ENCODE data around the gene RIN2.
A peak's percentile ranks its signal among the peaks of the same experiment; 100 is the strongest.

Gene RIN2

DNA sequence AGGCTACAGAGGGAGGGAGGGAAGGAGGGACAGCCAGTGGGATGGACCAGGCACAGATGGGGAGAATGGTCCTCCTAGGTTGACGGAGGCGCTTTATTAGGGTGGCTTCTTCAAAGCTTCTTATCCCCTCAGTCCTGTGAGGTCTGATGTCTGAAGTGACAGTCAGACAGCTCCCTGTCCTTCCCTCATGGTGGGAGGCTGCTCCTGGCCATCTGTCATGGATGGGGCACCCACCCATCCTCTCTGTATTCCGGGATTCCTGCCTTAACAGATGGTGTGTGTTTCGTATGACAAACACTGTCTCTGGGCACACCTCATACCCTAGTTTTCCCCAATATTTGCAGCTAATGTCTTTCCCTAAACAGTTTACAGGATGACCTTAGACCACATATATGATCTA, 7.9 kb downstream of the RIN2 start:
- DNase-seq: no peak

DNA sequence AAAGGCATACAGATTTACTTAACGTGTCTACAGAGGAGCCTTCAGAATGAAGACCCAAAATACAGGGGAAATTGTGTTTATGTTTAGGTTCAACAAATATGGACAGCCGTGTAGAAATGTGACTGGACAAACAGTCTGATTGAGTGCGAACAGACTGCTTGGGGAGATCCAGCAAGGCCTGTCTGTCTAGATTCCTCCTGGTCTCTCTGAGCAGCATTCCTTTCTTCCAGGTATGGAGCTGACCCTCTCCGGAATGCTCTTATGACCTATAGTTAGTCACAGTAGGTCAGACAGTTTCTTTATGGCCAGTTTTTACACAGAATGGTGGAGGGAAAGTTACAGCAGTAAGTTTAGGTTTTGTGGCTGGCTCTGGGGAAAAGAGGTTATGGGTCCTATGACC, 9.0 kb downstream of the RIN2 start:
- no peak for DNase-seq

DNA sequence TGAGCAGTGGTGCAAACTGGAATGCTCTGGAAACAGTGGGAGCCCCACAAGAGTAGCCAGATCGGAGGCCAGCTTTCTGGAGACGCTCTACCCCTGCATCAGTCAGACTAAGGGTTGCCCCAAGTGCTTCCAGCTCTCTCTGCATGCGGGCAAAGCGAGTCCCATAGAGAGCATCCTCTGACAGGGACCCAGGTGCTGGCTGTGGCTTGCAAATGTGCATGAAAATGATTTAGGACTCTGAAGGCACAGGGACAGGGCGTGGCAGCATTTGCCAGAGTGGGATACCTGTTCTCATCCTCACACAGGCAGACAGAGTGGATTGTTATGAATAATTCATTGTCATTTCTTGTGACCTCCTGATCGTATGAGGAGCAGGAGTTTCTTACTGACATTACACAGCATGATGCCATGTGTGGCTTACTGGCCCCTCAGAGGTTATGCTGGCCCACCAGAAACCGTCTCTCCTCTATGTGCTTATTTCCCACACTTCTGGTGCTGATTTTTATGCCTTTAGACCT, 10.3 kb downstream of the RIN2 start:
- DNase-seq: no peak

DNA sequence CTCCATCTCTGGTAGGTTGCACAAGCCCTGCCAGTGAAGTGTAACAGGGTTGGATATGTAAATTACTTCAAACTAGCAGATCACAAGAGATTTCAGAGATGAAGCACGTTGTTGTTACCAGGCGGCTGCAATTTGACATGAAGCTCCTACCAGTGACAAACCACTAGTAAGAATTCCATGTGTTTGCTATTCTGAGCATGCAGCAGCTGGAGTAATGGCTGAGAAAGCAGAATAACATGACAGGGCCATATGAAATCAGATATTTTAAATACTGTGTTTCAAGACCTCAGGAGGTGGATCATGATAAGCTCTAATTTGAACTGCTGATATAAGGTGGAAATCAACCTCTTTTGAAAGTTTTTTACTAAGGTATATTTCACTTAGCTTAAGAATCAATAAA, 11.4 kb downstream of the RIN2 start:
- no peak for DNase-seq

DNA sequence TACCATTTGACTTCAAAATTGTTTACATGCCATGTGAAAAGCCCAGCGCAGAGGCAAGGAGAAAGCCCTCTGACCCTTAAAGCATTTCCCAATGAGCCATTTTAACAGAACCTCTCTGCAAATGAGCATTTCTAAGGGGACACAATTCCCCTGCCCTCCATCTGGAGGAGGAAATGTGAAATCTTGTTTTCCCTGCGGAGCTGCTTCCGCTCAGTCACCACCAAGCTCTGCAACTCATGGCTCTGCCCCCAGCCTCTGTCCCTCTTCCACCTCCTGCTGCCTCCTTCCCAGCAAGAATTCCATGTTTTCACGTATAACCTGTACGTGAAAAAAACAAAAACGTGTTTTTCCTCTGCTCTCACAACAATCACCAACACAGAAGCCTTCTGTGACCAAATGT, 12.3 kb downstream of the RIN2 start:
- no peak for DNase-seq

DNA sequence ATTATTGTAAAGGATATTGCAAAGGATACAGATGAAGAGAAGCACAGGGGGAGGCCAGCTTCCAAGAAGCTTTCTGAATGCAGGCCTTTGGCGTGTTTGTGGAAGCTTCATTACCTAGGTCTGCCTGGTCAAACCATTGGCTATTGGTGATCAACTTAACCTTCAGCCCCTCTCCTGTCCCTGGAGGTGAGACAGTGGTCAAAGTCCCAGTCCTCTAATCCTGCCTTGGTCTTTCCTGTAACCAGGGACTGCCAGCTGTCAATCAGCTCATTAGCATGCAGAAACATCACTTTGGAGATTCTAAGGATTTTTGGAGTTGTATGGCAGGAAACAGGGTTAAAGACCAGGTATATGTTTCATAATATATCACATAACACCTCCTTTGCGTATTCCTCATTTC, 13.0 kb downstream of the RIN2 start:
- no peak for DNase-seq

DNA sequence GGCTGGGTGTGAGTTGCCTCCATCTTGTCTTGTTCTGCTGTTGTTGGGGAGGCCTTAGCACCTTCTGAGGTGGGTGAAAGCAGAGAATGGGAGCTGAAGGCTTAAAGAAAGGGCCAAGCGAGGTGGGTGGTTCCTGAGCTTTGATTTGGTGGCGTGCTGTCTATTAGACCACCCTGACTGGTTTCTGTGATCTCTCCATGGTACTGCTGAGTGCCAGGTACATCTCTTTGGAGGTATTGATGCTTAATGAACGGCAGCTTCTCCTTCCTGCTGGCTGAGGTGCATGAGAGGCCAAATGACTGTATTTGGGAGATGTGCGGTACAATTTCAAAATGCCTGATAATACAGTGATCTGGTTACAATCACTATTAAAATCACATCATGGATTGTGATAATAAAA, 15.4 kb downstream of the RIN2 start:
- no peak for DNase-seq

DNA sequence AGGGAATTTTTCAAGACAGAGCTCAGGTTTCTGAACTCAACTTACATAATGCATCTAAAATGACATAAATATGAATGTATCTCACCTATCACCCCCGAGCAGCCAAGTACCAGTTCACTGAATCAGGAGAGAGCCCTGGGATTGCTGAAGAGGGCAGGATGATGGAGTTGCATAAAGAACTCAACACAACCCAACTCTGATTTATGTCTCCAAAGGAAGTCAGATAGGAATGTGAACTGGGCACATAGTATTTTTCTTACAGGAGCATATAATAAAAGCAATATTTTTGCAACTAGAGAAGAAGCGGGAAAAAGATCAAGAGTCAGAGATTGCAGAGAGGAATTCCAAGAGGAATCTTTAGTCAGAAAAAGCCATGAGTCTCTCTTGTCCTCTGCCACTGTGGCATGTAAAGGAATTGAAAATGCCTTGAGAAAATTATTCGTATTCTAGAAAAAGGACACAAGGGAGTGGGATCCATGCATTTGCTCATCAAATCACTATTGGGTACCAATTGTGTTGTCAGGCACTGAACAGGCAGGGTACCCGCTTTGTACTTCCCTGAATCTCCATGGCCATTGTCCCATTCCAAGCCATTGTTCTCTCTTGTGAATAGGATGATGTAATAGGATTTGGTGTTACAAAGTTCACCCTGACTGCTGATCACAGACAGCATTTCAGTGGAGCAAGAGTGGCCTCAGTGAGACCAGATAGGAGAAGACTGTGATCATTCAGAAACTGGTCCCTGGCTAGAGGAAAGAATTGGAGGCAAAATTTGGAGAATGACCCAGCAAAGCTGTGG, 16.3 kb downstream of the RIN2 start:
- peak; percentile 42 for DNase-seq

DNA sequence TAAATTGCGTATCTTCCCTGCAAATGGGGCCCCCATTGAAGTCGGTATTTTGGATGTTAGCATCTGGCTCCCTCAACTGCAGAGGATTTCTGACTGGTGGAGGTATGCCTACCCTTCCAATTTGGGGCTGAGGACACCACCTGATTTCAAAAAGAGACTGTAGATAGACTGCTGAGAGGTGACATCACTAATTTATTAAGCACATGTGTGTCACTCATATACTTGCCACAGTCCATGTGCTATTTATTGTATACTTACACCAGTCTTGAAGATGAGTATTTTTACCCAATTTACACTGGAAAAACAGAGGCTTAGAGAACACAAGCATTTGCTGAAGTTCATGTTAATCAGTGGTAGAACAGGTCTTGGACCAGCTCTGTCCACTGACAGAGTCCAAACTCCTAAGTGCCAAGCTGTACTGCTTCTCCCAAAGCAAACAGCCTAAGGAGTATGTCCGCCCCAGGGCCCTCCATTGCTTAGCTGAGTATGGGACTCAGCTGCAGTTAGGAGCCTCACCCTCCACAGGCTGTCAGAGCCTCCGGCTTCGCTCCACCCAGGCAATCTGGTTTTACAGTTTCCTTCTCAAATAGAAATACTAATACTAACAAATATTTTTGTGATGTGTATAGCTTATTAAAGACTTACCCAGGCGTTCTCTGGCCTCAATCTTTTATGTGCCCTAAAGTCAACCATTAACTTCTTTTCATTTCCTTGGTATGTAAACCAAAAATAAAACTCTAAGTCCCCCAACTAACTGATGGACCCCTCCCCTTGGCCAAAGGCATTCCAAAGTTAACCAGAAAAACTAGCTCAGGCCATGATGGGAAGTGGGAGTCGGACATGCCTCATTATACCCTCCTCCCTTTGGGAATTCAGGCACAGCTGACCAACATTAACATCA, 17.5 kb downstream of the RIN2 start:
- DNase-seq: no peak

DNA sequence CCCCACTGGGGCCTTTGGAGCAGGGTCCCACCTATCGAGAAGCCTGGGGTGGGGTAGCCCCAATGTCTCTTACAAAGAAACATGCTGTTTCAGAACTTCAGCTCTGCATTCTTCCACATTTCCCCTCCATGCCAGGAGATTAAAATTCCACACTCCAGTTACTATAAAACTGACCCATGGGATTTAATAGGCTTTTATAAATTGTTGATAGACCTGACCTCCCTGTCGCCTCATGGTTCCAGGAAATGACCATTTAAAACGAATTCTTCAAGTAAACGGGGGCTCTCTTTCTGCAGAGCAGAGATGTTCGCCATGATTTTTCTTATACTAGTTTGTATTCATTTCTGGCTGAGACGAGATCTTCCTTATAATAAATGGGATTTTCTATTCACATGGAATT, 19.3 kb downstream of the RIN2 start:
- no peak for DNase-seq

DNA sequence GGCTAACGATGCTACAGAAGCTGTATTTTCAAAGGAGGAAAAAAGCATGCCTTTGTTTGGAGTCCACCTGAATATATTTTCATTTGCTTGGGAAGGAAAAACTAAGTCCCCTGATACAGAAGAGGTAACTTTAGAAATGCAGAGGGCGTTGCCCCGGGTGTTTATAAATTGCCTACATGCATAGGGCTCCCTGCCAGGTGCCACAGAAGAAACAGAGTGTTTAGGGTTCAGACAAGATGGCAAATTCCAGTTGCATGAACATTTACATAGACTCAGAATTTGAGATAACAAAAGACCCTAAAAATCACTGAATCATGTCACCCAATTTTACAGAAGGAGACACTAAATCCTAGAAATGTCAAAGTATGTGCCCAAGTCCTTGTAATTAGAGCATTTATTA, 19.9 kb downstream of the RIN2 start:
- DNase-seq: no peak

DNA sequence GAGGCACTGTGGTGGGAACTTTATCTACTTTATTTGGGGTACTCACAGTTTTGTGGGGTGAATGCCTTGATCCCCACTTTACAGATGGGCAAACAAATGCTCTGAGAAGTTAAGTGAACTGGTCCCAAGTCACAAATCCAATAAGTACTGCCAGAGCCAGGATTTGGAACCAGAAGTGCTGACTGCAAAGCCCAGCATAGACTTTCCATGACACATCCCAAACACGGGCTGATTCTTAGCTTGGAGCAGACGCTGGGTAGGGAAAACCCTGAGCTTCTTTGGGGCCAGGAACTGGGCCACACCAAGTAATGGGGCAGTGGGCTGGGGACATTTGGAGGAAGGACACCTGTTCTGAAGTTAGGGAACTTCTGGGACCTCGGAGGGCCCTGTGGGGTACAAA, 20.3 kb downstream of the RIN2 start:
- DNase-seq: no peak

DNA sequence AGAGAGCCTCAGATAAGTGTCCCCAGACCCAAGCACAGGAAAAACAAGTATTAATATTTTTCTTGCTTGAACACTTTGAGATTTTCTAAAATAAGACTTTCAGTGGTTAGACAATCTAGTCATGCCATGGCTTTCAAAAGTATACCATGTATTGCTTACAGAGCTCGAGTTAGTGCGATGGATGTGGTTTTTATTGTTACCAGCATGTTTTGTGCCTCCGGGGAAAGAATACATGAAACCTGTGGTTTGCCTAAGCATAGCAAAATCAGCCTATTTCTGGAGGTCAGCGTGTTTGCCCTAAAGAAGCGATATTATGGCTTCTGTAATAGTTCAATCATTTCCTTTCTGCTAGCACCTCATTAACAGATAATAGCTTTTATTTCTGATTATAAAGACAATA, 21.6 kb downstream of the RIN2 start:
- DNase-seq: no peak

DNA sequence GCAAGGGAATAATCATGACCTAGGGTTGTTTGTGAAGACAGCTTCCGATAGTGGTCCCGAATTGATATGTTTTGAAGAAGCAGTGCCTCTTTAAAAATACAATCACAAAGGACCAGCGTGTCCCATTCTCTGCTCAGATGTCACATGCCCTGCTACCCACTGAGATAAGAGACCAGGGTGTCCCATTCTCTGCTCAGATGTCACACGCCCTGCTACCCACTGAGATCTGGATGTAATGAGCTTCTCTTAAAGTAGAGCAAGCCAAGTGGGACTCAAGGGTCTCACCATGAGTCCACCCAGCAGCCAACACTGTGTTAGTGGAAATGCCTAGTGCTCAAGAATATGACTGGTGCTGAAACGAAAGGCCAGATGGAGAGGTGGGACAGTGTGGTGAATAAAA, 22.2 kb downstream of the RIN2 start:
- no peak for DNase-seq

DNA sequence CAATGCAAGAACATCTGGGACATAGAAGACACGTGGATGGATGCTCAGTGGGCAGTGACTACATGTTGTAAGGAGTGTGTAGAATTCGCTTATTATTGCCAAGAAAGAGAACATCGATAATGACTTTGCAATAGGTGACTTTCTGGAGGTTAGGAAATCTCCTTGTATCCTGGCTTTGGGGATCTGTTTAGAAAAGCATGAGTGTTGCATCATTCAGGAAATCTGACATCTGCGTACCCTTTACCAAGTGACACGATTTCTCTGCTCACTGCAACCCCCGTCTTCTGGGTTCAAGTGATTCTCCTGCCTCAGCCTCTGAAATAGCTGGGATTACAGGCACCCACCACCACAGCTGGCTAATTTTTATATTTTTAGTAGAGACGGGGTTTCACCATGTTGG, 23.2 kb downstream of the RIN2 start:
- DNase-seq: no peak

DNA sequence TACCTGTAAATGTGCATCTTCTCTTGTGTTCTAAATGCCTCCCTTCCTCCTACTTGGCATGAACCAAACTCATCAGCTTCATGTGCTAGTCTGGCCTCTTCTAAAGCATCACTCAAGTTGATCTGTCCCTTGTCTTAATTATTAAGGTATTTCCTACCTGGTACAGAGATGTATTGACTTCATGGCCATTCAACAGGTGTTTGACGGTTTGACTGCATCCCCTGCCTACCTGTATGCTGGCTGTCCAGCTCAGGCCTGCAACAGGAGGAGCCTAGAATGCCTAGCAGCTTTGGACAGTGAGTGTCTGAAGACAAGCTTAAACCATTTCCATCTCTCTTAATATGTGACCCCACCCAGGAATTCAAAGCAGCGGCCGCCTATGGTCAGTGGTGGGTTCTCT, 24.6 kb downstream of the RIN2 start:
- no peak for DNase-seq

DNA sequence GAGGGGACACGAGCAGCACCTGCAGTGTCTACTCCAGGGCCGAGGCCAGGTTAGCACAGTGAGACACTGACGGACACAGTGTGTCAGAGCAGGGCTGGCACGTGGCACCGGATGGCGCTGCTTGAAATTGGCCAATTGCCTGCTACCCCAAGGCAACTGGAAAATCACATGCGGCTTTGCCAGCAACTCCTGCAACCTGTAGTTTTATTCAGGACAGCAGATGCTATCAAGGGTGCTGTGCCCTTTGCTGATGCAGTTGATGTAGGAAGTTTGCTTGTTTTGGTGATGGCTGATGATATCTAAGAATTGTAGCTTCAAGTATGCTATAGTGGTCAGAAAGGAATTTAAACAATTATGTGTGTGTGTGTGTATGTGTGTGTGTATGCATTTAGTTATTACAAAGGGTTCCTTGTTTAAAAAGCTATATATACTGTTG, 25.9 kb downstream of the RIN2 start:
- peak; percentile 71 for DNase-seq

DNA sequence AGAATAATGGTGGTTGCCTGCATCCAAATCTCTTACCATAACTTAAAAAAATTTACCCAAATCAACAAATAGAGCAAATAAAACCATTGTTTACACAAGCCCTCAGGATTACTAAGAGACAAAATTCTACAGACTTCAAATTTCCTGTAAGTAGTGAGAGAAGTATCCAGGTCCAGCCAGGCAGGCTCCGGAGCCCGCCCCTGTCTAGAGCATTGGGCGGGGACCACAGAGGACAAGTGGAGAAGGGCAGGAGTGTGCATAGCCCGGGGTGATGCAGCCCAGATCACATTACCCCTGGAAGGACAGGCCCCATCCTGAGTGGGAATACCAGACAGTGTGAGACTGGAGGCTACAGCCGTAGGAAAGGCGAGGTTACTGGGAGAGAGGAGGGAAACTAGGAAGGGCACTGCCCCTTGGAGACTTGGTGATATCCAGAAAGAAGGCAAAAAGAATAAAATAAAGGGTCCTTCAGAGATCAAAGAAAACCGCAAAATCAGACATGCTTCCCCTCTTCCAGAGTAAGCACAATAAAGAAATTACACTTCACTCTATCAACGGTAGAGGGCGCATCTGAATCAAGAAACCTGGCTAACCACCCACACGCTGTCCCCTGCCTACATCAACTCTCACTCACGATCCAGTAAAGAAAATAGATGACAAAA, 26.6 kb downstream of the RIN2 start:
- peak; percentile 83 for DNase-seq

DNA sequence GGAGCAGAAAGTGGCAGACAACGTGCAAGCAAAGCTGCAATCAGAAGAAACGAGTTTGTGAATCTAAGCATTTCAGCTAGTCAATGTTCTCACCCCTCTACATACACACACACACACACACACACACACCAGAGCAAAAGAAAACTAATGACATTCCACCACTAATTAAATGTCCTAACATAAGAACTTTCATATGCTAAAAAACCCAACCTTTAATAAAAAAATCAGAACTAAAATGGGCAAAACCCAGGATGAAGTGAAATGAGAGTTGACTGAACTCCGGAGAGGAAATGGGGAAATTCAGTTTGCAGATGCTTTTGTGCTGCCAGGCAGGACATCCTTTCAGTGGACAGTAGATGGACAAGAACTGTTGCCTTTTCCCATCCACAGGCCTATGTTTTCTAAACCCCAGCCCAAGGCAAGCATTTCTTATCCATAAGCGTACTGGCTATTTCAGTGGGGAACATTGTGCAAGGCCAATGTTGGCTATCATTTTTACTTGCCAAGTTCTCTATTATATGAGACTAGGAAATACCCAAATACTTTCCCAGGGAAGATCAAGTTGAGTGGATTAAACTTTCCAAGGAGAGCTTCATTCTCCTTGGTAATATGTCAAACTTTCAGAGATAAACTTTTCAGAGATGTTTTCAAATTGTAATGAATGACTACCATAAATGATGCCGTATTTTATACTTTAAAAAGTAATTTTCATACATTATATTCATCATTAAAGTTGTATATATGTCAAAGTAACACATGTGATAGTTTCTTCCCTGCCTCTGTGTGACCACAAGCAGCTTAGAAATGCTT, 27.3 kb downstream of the RIN2 start:
- DNase-seq: no peak

DNA sequence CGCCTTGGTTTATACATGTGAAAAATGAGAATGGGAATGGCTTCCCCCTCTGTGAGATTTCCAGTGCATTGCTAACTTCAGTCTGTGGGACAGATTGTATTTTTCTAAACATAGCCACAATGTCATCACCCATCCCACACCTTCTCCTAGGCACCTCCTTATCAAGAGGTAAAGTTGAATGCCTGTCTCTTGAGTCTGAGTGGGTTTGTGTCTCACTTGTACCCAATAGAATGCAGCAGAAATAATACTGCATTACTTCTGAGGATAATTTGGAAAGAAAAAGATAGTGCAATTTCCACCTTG, 27.9 kb downstream of the RIN2 start:
- DNase-seq: peak; percentile 88

DNA sequence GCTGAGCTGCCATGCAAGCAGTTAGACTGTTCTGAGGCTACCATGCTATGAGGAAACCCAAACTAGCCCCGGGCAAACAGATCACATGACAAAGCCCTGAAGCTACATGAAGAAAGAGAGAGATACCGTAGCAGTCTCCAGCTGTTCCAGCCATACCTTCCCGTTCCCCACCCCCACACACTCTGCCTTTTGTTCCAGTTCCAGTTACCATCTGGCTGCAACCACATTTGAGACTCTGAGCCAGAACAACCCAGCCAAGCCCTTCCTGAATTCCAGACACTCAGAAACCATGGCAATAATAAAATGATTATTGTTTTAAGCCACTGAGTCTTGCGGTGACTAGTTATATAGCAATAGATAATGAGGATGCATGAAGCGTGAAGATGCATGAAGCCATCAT, 28.3 kb downstream of the RIN2 start:
- DNase-seq: peak; percentile 91

DNA sequence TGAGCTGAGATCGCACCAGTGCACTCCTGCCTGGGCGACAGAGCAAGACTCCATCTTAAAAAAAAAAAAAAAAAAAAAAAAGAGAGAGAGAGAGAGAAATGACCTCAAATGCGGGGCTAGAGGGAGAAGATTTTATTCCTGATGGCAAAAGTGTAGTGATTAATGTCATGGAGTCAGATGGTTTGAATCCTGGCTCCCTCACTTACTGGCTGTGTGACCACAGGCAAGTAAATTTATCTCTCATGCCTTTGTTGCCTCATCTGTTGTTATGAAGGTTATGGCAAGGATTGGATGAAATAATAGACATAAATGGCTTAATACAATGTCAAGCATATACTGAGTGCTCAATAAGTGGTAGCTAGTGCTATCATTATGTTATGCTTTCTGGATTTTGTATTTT, 29.3 kb downstream of the RIN2 start:
- DNase-seq: no peak

DNA sequence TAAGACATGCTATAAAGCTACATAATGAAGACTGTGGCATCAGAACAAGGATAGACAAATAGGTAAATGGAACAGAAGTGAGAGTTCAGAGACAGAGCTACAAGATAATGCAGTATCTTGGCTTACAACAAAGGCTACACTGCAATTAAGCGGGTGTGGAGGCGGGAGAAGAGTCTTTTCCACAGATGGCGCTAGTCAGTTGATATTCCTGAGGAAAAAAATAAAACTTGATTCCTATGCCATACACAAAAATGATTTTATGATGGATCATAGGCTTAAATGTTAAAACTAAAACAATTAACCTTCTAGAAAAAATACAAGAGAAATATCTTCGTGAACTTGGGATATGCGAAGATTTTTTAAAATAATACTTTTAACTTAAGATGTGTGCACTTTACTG, 31.0 kb downstream of the RIN2 start:
- no peak for DNase-seq
